Measurements from ENCODE around the gene ARMS2.

DNA sequence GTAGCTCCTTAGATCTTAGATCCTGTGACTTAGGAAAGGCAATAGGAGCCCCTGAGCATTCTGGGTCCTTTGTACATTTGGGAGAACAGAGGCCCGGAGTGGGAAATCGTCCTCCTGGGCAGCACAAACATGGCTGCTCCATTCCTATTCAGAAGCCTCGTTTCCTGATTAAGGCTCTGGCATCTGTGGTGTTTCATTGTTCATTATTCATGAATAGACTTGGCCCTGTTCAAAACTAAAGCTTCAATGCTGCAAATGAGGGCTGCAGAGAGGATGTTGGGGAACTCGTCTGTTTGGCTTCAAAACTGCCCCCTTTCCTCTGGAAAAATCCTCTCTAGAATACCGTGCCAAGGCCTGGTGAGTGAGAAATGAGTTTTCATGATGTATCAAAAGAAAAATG is 3.5 kb downstream of the ARMS2 start:
- TF ChIP-seq, protein P1, sequence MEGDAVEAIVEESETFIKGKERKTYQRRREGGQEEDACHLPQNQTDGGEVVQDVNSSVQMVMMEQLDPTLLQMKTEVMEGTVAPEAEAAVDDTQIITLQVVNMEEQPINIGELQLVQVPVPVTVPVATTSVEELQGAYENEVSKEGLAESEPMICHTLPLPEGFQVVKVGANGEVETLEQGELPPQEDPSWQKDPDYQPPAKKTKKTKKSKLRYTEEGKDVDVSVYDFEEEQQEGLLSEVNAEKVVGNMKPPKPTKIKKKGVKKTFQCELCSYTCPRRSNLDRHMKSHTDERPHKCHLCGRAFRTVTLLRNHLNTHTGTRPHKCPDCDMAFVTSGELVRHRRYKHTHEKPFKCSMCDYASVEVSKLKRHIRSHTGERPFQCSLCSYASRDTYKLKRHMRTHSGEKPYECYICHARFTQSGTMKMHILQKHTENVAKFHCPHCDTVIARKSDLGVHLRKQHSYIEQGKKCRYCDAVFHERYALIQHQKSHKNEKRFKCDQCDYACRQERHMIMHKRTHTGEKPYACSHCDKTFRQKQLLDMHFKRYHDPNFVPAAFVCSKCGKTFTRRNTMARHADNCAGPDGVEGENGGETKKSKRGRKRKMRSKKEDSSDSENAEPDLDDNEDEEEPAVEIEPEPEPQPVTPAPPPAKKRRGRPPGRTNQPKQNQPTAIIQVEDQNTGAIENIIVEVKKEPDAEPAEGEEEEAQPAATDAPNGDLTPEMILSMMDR (IDR thresholded peaks at IDR 0.05; ENCODE audit: borderline replicate concordance, extremely low read depth, low read length, poor library complexity, severe bottlenecking) = no peak
- no peak for TF ChIP-seq EZH2 (IDR thresholded peaks at IDR 0.05; ENCODE audit: borderline replicate concordance, low read depth, low read length, severe bottlenecking)
